ENCODE measurements around the gene CNGB1. TPM values are rescaled to one million over a fixed set of nuclear protein-coding genes. Genes with fewer than 3 reads are reported as not detected.

CNGB1 gene
- total RNA-seq, 1 donor from 2014 or later = 0.91 TPM

DNA sequence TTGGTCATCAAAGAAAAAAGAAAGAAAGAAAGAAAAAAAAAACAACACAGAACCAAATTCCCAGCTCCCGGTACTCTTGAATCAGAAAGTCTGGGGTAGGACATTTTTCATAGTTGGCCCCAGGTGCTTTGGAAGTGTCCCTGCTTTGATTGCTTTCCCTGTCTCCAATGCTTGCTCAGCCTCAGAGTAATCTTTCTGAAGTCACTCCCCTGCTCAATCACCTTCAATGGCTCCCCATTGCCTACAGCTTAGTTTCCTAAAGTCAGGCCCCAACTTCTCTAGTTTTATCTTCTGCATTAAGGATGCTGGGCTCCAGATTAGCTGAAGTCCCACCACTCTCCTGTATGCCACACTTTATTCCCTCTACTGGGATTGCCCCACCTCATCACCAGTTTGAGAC is 17.1 kb downstream of the CNGB1 start:
- Mint-ChIP-seq H3K27ac (ENCODE audit: unreplicated experiment) (no peak overlapping the region), H3K4me3 (ENCODE audit: unreplicated experiment) (no peak overlapping the region), H3K9me3 (ENCODE audit: unreplicated experiment) (peaks cover 7% of the 10 kb centered on the region), H3K4me1 (ENCODE audit: low read depth, unreplicated experiment) (no peaks in the 10 kb centered on the region), H3K36me3 (ENCODE audit: unreplicated experiment) (no peaks in the 10 kb centered on the region), H3K27me3 (ENCODE audit: unreplicated experiment) (peaks cover 6% of the 10 kb centered on the region)
- no peak for TF ChIP-seq CTCF (IDR thresholded peaks at IDR 0.05; ENCODE audit: partially characterized antibody, unreplicated experiment)
- DNase-seq = no peak

- Mint-ChIP-seq H3K27me3 (ENCODE audit: unreplicated experiment) (peaks cover 6% of the 10 kb centered on the region), H3K9me3 (ENCODE audit: unreplicated experiment) (peaks cover 7% of the 10 kb centered on the region), H3K27ac (ENCODE audit: unreplicated experiment) (no peak overlapping the region), H3K4me1 (ENCODE audit: low read depth, unreplicated experiment) (no peaks in the 10 kb centered on the region), H3K36me3 (ENCODE audit: unreplicated experiment) (no peaks in the 10 kb centered on the region), H3K4me3 (ENCODE audit: unreplicated experiment) (no peak overlapping the region)
- no peak for DNase-seq
- no peak for TF ChIP-seq CTCF (IDR thresholded peaks at IDR 0.05; ENCODE audit: partially characterized antibody, unreplicated experiment)
Observed at GRCh38 chr16:57952909-57953308, 18.0 kb downstream of the CNGB1 start.

- no peak overlapping the region for H3K4me3 Mint-ChIP-seq (ENCODE audit: unreplicated experiment)
- H3K9me3 Mint-ChIP-seq (ENCODE audit: unreplicated experiment) = peaks cover 7% of the 10 kb centered on the region
- TF ChIP-seq CTCF (IDR thresholded peaks at IDR 0.05; ENCODE audit: partially characterized antibody, unreplicated experiment) = no peak
- no peak overlapping the region for H3K27ac Mint-ChIP-seq (ENCODE audit: unreplicated experiment)
- H3K4me1 Mint-ChIP-seq (ENCODE audit: low read depth, unreplicated experiment) = no peaks in the 10 kb centered on the region
- H3K36me3 Mint-ChIP-seq (ENCODE audit: unreplicated experiment) = no peaks in the 10 kb centered on the region
- H3K27me3 Mint-ChIP-seq (ENCODE audit: unreplicated experiment) = peaks cover 6% of the 10 kb centered on the region
- no peak for DNase-seq
Observed at GRCh38 chr16:57951204-57951960, 19.5 kb downstream of the CNGB1 start.

GRCh38 chr16:57950382-57950781 is 20.5 kb downstream of the CNGB1 start:
- H3K4me1 Mint-ChIP-seq (ENCODE audit: low read depth, unreplicated experiment) = peaks cover 3% of the 10 kb centered on the region
- TF ChIP-seq CTCF (IDR thresholded peaks at IDR 0.05; ENCODE audit: partially characterized antibody, unreplicated experiment) = no peak
- no peak overlapping the region for H3K4me3 Mint-ChIP-seq (ENCODE audit: unreplicated experiment)
- peaks cover 6% of the 10 kb centered on the region for H3K27me3 Mint-ChIP-seq (ENCODE audit: unreplicated experiment)
- H3K27ac Mint-ChIP-seq (ENCODE audit: unreplicated experiment) = no peak overlapping the region
- H3K9me3 Mint-ChIP-seq (ENCODE audit: unreplicated experiment) = peaks cover 7% of the 10 kb centered on the region
- DNase-seq = no peak
- H3K36me3 Mint-ChIP-seq (ENCODE audit: unreplicated experiment) = no peaks in the 10 kb centered on the region

DNA sequence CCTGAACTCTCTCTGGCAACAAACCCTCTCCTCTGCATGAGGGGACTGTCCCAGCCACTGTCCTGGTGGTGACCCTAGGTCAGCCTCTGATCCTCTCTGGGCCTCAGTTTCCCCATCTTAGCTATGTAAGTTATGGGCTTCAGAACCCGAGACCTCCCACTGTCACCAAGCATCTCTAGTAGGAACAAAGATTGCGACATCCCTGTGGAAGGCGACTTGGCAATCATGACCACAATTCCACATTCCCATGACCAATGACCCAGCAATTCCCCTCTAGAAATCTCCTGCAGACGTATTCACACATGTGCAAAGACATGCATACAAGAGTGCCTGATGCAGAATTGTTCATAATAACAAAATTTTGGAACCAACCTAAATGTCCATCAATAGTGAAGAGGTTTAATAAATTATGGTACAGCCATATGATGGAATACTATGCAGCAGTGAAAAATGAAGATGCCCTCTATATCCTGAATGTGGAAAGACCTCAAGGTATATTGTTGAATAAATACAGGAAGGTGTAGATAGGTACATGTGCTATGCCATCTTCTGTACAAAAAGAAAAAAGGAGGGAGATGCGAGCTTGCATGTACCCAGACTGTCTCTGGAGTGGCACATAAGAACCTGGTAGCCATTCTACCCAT is 21.2 kb downstream of the CNGB1 start:
- no peak for DNase-seq
- H3K36me3 Mint-ChIP-seq (ENCODE audit: unreplicated experiment) = no peaks in the 10 kb centered on the region
- H3K27me3 Mint-ChIP-seq (ENCODE audit: unreplicated experiment) = peaks cover 6% of the 10 kb centered on the region
- TF ChIP-seq CTCF (IDR thresholded peaks at IDR 0.05; ENCODE audit: partially characterized antibody, unreplicated experiment) = no peak
- H3K9me3 Mint-ChIP-seq (ENCODE audit: unreplicated experiment) = peaks cover 7% of the 10 kb centered on the region
- H3K4me3 Mint-ChIP-seq (ENCODE audit: unreplicated experiment) = no peak overlapping the region
- no peak overlapping the region for H3K27ac Mint-ChIP-seq (ENCODE audit: unreplicated experiment)
- H3K4me1 Mint-ChIP-seq (ENCODE audit: low read depth, unreplicated experiment) = peaks cover 3% of the 10 kb centered on the region

Data from glutamatergic neuron (in vitro differentiated cells).